Right kidney (tissue), 1 donor: Measurements from ENCODE around the gene RASL10B.
A peak's percentile ranks its signal among the peaks of the same experiment; 100 is the strongest.

ENCODE experiments used
- DNase-seq: peaks from one replicate; pipeline ENCODE4 v3.0.0-alpha.2; 2016

The RASL10B gene

DNA sequence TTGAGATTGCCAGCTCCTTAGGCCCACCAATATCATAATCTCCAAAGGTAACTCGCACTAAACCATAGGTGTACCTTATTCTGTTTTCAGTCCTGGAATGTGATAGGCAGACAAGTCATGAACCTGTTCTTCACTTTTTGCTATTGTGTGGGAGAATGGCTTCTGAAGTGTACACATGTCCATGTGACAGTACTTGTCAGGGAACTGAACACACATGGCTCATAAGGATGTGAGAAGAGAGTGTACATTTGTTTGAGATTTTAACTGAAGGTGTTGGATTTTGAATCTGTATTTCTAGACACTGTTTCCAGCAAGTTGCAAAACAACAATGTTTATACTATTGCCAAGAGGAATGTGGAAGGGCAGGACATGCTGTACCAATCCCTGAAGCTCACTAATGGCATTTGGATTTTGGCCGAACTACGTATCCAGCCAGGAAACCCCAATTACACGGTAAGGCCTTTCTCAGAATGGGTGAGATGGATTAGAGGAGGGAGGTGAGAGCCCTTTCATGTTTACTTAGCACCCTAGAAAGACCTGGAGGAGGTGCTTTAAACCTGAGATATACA lies 14.5 kb upstream of the RASL10B start:
- no peak for DNase-seq

- DNase-seq: no peak
Observed at GRCh38 chr17:35717475-35717874, 14.0 kb upstream of the RASL10B start.

DNA sequence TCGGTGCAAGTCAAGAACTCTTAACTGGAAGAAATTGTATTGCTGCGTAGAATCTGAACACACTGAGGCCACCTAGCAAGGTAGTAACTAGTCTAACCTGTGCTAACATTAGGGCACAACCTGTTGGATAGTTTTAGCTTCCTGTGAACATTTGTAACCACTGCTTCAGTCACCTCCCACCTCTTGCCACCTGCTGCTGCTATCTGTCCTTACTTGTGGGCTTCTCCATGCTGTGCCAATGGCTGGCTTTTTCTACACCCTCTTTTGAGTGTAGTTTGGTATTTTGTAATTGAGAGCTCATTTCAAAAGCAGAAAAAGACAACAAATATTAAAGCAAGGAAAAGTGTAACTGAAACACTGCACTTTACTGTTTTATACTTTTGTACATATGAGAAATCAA lies 7.7 kb upstream of the RASL10B start:
- DNase-seq: no peak

DNA sequence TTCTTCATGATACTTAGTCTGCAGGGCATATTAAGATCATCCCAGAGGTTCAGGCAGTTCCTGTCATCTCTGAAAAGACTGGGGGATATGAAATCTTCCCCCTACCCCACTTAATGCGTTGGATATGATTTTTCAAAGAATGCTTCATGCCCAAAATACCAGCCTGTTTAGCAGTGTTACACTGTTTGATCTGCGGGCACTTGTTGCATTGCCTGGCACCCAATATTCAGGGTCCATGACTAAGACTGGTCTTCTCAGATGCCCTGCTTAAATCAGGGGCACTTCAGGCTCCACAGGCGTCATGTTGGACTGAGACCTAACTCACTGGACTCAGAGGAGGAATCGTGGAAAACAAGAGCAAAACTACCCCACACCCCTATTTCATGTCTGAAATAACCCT lies 6.4 kb upstream of the RASL10B start:
- no peak for DNase-seq

- no peak for DNase-seq
Observed at GRCh38 chr17:35725802-35726126, 5.7 kb upstream of the RASL10B start.

DNA sequence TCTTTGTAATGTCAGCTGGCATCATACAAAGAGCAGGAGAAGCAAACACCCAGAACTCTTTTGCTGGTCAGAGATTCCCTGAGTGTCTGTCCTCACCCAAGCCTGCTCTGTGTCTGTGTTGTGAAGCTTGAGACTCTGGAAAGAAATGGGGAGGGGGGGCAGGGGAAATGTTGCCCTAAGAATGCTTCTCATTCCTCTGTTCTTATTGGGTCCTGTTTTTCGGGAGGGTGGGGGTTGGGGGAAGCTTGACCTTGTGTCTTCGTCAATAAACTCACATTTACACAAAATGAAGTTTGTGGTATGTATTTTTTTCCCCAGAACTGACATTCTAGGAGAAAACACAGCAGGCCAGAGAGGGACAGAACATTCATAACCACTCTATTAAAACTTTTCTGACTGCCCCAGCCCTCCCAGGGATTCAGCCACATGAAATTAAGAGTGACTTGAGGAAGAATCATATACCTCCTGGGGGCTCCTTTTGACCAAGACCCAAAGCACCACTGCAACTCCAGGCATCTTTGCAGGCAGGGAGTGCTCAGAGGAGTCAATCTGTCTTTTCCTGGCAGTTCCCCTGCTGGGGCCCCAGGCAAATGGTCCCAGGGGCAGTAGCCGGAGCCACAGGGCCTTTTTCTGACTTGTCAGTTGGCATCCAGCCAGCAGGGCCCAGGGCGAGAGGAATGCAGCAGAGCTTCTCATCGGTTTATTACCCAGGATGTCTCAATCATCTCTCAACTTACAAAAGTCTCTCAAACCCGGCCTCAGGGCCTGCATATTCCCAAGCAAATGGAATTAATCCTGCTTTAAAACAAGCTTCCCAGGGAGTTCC lies 5.1 kb upstream of the RASL10B start:
- DNase-seq: peak; percentile 57

- DNase-seq: no peak
Observed at GRCh38 chr17:35726953-35727460, 4.4 kb upstream of the RASL10B start.

- no peak for DNase-seq
Observed at GRCh38 chr17:35727635-35728034, 3.8 kb upstream of the RASL10B start.

DNA sequence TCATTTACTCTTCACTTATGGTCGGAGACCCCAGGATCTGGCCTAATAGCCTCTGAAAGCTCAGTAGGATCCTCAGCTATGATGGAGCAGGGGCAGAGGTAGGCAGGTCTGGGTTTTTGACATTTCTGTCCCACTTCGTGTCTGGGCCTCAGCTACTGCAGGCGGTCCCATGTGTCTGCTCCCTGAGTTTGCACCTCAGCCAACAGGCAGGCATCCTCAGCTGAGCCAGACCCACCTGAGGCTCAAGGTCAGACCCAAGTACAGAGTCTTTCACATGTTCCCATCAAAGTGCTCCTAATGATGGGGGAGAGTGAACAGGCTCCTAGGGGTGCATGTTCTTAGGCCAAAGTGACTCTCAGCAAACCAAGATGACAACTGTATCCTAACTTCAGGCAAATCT lies 2.9 kb upstream of the RASL10B start:
- DNase-seq: no peak

GRCh38 chr17:35729405-35729833 lies 2.0 kb upstream of the RASL10B start:
- no peak for DNase-seq

DNA sequence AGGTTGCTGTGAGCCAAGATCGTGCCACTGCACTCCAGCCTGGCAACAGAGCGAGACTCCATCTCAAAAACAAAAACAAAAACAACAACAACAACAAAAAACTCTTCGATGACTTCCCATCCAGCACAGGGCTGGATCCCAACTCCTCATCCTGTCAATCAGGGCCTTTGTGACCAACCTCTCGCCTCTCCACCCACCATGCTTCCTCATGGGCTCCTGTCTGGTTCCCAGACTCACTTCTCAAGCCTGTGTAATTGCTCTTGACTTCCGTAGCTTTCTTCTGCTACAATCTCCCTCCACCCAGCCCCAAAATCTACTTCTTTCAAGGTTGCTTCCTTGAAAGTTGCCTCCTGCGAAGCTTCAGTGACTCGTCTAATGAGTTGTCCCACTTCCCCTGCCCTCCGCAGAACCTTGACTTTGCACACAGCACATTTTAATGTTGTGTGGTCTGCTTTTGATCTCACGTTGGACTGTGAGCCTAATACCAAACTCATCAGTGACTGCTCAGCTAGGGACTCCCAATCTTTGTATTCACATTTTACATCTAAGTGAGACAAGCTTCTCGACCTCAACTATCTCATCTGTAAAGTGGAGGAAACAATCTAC lies 936 bp upstream of the RASL10B start:
- DNase-seq: no peak

GRCh38 chr17:35731917-35732805 lies 722 bp downstream of the RASL10B start:
- DNase-seq: peak; percentile 47

DNA sequence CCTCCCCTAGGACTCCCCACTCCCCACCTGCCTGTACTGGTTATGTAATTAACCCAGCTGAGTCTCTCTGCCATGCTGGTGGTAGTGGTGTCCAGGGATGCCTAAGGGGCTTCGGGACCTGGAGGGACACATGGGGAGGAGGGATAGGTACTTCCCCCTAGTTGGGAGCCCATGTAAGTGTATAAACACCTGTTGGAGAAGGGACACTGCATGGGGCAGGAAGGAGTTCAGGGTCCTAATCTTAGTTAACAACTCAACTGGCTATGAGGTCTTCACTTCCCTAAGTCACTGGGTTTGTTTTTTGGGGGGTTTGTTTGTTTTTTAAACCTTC lies 1.3 kb downstream of the RASL10B start:
- no peak for DNase-seq

DNA sequence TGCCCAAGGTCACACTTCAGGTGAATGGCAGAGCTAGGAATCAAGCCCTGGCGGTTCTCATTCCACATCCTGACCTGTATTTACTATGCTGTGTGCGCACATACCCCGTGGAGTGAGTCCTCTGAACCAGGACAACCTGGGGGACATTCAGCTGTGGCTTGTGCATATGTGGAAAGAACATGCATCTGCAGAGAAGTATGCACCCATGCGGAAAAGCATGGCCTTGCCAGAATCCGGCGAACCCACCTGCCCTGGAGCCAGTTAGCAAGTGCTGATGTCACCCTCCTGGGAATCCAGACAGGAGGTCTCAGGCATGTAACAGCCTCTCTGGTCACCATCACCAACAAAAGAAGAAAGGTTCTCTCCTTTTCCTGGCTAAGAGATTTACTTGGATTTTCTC lies 1.9 kb downstream of the RASL10B start:
- DNase-seq: no peak

DNA sequence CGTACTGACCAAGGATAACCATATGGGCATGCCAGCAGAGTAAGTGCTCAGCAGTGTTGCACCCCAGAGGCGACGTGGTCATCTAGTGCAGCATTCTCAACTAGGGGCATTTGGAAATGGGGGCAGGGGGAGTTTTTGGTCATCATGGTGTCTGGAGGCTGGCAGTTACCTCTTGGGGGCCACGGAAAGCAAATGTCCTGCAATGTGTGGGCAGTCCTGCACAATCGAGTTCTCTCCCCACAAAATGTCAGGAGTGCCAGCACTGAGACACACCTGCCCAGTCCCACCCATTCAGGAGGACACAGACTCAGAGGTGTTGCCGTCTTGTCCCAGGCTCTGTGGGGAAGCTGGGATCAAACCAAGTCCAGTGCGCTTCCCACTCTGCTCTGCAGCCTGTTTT lies 3.0 kb downstream of the RASL10B start:
- DNase-seq: no peak

DNA sequence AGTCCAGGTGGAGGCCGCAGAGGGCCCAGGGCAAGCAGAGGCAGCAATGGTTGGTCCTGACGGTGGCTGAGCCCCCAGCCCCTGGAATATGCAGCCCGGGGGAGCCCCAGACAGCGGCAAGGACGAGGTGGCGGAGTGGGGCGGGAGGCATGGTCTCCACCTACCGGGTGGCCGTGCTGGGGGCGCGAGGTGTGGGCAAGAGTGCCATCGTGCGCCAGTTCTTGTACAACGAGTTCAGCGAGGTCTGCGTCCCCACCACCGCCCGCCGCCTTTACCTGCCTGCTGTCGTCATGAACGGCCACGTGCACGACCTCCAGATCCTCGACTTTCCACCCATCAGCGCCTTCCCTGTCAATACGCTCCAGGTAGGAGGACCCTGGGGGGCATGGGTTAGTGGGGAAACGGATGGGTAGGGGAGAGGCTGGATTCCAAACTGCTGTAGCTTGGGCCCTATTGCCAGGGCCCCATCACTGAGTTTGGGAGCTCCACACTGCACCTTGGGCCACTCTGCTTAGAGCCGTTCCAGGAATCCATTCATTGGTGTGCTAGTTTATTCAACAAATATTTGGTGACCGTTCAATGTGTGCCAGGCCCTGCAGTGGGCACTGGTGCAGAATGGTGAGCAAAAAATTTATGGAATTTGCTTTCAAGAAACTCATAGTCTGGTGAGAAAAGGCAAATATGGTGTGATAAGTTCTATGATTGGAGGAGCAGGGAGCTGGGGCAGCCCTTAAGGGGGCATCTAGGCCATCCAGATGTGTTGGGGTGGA lies 3.8 kb downstream of the RASL10B start:
- DNase-seq: no peak

DNA sequence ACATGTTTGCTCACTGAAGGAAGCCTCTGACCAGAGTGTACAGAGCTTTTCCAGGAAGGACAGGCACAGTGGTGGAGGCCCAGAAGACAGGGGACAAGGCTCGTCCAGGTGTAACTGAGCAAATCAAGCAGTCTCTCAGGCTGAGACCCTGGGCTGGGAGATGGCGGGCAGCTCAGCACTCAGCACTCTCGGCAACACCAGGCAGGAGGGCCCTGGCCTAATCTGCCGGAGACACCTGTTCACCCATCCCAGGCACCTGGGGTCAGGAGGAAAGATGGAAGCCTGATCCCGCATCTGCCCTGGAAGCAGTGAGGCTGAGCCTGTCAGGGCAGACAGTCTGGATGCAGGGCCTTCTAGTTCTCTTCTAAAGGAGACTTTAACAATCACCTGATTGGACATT lies 4.8 kb downstream of the RASL10B start:
- no peak for DNase-seq

DNA sequence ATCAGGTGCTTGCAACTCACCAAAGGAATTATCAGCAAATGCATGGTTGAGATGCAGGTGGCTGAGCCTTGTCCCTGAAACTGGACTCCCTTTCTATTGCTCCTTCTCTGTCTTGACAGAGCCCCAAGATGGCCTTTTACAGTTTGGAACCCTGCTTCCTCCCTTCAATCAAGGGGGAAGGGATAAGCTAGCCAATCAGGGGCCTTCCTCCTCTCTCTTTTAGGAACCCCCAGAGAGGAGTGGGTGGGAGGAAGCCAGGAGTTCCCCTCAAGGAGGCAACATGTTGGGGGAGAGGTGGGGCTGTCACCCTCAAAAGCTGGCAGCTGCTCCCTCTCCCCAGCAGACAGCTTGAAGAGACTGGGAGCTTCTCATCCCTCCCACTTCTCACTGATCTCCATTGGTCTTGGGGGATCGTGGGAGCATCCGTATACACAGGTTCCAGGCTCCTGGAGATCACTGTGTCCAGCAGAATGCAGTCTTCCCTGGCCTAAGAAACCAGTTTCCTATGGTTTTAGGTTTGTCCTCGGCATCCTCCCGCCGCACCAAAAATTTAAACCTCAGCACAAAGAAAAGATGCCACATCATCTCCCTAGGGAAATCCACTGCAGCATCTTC lies 7.2 kb downstream of the RASL10B start:
- DNase-seq: no peak

DNA sequence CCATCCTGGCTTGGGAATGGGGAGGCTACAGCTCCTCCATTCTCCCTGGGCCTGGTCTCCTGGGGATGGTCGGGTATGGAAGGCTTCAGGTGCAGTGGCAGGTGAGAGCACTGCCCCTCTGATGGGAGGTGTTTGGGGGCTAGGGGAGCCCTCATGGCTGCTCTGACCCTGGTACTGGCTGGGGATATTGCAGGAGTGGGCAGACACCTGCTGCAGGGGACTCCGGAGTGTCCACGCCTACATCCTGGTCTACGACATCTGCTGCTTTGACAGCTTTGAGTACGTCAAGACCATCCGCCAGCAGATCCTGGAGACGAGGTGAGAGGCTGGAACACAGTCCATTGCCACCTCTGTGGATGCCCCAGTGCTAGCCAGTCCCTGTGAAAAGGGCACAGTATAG lies 8.8 kb downstream of the RASL10B start:
- DNase-seq: no peak

DNA sequence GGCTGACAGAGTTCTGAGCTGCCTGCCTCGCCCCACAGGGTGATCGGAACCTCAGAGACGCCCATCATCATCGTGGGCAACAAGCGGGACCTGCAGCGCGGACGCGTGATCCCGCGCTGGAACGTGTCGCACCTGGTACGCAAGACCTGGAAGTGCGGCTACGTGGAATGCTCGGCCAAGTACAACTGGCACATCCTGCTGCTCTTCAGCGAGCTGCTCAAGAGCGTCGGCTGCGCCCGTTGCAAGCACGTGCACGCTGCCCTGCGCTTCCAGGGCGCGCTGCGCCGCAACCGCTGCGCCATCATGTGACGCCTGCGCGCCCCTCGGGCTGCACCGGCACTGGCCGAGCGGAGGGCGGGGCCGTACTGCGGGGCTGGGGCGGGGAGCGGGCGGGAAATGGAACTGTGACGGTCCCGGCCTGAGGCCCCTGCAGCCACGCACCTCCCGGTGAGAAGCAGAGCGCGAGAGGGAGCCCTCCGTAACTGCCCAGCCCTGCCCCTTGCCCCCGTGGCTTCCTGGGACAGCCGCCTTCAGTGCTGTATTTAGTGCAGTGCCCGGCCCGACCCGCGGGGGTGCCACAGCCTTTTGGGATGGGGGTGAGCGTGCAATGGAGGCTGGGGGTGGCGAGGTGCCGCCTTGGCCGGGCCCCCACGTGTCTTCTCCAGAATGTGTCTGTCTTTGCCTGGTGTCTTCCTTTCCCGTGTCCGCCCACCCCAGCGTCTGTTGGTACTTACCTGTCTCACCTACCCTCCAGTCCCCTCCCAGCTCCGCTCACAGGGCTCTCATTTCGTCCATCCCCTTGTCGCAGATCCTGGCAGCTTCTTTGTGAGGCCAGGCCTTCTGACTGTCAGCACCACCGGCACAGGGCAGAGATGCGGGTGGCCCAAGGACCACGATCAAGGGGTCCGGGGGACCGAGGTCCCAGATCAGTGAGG lies 9.8 kb downstream of the RASL10B start:
- DNase-seq: no peak
